CD1c-positive myeloid dendritic cell (primary cell): Measurements from ENCODE around the gene IL17B.

Source experiments
- DNase-seq: peaks from one replicate; pipeline ENCODE4 v3.0.0-alpha.2; 2016; ENCODE audit errors: extremely low spot score

The IL17B gene

DNA sequence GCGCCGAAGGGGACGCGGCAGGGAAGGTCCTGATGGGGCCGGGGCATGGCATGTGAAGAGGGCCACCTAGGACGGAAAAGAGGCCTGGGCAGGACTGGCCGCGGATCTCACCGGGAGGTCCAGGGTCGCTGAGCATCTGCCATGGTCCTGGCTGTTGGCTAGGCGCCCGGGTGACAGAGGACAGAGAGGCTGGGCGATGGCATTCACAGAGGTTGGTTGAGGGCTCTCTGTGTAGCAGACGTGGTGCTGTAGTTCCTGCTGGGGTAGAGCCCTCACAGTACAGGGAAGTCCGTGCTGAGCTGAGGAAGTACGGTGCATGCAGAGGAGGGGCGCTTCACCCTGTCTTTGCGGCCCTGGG lies 20.8 kb downstream of the IL17B start:
- DNase-seq: peak; percentile 62

GRCh38 chr5:149357370-149358293 lies 21.5 kb downstream of the IL17B start, which contains the start of gene PCYOX1L:
Gene PCYOX1L, plus strand, starts transcription at chr5:149358046. Its CDS starts 23 bp downstream, at chr5:149358069.
- DNase-seq: peak; percentile 94

DNA sequence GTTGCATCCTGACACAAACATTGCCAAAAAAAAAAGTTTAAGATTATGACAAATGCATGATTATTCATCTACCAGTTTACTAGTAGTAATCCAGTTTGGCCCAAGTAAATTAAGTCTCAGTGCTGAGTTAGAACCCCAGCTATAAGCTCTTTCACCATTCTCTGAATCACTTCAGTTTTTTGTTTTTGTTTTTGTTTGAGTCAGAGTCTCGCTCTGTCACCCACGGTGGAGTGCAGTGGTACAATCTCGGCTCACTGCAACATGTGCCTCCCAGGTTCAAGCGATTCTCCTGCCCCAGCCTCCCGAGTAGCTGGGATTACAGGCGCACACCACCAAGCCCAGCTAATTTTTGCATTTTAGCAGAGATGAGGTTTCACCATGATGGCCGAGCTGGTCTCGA lies 22.7 kb downstream of the IL17B start:
- DNase-seq: no peak

GRCh38 chr5:149355688-149356087 lies 23.4 kb downstream of the IL17B start:
- no peak for DNase-seq

GRCh38 chr5:149353911-149354310 lies 25.2 kb downstream of the IL17B start:
- no peak for DNase-seq

GRCh38 chr5:149352169-149352568 lies 26.9 kb downstream of the IL17B start:
- DNase-seq: no peak

DNA sequence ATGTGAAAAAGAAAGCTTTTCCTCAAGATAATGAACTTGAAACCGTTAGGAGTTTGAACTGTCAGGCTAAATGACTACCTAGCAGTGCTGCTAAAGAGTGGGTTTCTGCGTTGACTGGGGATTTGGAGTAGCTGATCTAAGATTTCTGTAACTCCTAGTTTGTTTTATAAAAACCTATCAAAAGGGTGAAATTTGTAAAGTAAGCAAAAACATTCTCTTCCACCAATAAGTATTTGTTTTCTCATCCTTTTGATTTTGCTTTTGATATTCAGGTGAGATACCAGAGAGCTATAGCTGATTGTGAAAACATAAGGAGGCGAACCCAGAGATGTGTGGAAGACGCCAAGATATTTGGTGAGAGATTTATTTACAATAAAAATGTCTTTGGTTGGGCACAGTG lies 29.7 kb downstream of the IL17B start:
- DNase-seq: no peak

DNA sequence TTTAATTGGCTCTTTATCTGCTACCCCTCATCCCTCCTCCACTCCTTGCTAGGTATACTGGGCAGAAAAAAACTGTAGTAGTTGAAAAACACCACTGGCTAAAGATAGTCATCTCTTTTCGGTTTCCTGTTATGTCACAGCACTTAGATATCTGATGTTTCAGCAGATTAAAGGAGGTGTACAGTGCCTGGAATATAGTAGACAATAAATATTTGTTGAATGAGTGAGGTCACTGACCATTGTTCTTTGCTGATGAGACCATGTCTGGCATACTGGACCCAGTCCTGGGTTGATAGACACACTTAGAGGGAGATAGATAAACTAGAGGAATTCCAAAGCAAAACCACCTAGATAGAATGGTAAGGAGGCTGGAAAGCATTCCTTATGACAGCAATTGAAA lies 30.6 kb downstream of the IL17B start:
- no peak for DNase-seq

DNA sequence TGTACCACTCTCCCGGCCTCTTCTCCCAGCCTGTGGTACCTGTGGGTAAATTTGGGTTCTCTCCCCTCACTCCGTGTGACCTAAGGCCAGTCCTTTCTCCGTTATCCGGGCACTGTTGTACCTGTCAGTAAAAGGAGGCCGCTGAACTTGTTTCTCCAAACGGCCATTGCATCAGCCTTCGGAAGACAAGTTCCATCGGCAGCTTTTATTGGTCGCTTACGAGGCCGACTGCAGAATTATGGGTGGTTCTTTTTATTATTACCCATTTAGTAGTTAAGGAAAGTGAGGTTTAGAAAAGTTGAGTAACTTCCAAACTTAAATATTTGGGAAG lies 33.2 kb downstream of the IL17B start:
- DNase-seq: no peak

DNA sequence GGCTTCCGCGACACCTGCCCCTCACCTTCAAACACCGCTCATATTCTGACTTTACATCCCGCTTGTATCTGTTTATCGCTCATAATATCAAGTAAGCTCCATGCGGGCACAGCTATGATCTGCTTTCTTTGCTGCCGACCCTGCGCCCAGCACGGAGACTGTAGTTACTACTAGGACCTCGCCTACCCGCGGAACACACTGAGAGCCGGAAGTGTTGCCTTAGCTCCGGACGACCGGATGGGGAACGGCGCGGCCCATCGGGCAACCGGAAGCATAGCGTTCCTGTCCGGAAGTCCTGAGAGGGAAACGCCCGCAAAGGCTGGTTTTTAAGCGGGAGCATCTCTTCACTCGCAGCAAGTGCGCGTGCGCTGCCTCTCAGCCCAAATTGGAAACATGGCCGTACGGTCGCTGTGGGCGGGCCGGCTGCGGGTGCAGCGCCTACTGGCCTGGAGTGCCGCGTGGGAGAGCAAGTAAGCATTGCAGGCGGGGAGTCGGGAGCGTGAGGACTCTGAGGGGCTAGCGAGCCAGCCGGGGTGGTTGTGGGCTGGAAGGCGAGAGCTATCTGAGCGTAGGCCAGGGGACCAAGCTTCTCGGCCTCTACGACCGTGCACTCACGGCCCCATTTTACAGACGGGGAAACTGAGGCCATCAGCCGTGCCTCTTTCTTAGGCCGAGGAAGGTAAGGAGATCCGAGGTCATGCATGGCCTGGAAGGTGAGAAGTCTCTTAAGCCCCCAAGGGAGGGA lies 33.8 kb downstream of the IL17B start, which contains the start of gene GRPEL2:
Gene GRPEL2, plus strand, starts transcription at position 353 of the 745 bp plus-strand sequence. Its CDS starts 41 bp downstream, at position 394.
- peak; percentile 97 for DNase-seq

DNA sequence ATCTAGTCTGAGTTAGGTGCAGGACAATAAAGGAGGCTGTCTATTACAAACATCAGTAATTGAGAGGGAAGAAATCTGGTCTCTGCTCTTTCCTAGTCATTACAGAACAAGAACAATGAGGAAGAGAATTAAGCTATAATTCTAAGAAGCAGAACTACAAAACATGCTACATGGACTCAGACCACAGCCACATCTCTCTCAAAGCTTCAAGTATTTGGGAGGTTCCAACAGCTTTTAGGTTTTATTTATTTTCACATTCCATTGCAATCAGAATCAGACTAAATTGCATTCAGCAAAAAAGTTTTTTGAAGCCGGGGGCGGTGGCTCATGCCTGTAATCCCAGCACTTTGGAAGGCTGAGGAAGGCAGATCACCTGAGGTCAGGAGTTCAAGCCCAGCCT lies 34.9 kb downstream of the IL17B start:
- DNase-seq: peak; percentile 24

DNA sequence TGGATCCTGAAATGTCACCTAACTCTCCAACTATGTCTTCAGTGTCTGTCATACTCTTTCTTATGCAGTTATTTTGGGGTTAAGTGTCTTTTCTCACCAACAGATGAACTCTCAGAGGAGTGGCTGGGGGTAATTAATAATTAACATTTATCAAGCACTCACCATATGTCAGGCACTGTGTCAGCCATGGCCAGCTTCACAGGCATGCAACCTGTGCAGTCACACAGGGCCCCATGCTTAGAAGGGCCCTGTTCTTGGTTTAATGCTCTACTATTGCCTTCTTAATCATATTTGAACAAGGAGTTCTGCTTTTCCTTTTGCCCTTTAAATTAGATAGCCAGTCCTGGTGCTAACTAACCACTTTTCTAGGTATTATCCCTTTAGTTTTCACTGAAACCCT lies 37.2 kb downstream of the IL17B start:
- DNase-seq: no peak

- DNase-seq: no peak
Observed at GRCh38 chr5:149340920-149341319, 38.2 kb downstream of the IL17B start.

GRCh38 chr5:149338364-149338763 lies 40.7 kb downstream of the IL17B start:
- DNase-seq: no peak

- DNase-seq: no peak
Observed at GRCh38 chr5:149337736-149338135, 41.4 kb downstream of the IL17B start.

DNA sequence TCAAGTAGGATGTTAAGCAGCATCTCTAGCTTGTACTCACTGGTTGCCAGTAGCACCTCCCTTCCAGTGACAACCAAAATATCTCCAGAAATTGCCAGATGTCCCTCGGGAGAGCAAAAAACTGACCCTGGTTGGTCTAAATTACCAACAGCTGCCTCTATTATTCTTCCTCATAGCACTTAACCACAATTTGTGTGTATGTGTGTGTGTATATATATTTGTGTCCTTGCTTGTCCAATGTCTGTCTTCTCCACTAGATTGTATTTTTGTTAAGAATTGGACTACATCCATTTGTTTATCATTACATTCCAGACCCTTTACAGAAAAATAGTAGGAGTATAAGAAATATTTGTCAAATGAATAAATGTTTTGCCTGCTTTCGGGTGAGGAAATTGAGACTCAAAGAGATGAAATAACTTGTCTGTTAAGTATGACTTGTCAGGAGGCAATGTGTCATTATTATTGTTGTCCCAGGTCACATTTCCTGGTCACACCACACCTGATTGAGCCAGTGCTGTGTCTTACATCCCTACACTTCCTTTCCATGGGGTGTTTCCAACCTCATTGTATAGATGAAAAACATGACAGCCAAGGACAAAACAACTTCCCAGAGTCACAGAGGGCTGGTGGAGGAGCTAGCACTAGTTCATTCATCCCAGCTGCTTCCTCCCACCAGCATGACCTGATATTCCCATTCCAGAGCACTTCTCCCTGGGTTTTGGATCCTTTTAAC lies 45.2 kb downstream of the IL17B start:
- no peak for DNase-seq

DNA sequence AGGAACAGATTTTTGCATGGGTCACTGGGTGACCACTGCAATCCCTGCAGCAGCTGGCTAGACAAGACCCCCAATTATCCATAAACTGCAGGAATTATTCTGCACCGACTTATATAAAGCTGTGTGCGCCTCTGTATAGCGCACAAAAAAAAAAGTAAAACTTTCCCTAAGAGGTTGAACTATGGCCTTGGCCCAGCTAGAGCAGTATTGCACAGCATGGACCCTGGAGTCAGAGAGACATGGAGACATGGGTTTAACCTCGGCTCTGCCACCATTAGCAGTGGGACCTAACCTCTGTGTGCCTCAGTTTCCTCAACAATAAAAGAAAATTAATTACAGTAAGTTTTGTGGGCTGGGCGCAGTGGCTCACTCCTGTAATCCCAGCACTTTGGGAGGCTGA lies 50.9 kb downstream of the IL17B start:
- DNase-seq: no peak

GRCh38 chr5:149326611-149327010 lies 52.5 kb downstream of the IL17B start:
- no peak for DNase-seq

DNA sequence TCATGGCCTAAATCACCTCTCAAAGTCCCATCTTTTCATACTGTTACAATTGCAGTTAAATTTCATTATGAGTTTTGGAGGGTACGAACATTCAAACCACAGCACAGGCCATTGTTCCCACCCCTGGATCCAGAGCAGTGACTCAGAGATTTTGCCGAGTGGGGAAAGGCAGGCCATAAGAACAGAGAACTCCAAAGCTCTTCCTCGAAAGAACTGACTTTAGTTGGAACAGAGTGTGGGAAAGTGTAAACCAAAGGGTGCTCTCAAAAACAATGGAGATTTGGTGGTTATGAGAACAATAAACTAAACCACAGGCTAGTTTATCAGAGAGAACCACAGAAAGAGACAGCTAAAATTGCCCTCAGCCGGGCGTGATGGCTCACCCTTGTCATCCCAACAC lies 53.2 kb downstream of the IL17B start:
- no peak for DNase-seq

DNA sequence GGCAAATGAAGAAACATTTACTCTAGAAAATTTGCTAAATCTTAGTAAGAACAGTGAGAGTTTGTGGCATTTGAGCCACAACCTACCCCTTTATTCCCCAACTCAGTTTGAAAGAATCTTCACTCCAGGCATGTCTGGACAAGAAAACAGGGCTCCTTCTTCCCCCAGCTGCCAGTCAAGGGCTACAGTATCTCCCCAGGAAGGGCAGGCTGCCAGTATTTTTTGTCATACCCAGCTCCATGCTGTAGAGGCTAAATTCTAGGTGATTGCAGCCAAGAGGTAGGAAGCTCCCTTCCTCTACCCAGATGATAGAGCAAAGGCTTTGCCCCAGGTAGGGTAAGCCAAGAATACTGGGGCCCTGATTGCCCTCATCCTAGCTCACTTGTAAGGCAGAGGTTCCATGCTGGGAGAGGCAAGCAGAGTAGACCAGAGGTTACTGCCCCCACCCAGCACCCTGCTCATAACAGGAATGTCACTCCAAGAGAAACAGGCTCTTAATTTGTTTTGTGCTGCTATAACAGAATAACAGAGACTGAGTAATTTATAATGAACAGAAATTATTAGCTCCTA lies 53.8 kb downstream of the IL17B start:
- DNase-seq: no peak

DNA sequence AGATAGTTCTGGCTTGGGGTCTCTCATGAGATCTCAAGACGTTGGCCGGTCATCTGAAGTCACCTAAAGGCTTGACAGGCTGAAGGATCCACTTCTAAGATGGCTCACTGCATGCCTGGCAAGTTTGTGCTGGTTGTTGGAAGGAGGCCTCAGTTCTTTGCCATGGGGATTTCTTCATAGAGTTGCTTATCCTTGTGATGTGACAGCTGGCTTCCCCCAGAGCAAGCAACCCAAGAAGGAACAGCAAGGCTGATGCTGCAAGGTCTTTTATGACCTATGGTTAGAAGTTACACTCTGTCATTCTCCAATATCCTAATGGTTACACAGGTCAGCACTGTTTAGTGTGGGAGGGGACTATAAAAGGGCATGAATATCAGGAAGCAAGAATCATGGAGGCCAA lies 54.5 kb downstream of the IL17B start:
- no peak for DNase-seq
